HK-2 (cell line): Measurements from ENCODE around the gene MACROH2A2.

Experiments used
- DNase-seq: peaks from one replicate; pipeline ENCODE4 v3.0.0-alpha.2; 2018; ENCODE audit not compliant: unreplicated experiment

The MACROH2A2 gene

DNA sequence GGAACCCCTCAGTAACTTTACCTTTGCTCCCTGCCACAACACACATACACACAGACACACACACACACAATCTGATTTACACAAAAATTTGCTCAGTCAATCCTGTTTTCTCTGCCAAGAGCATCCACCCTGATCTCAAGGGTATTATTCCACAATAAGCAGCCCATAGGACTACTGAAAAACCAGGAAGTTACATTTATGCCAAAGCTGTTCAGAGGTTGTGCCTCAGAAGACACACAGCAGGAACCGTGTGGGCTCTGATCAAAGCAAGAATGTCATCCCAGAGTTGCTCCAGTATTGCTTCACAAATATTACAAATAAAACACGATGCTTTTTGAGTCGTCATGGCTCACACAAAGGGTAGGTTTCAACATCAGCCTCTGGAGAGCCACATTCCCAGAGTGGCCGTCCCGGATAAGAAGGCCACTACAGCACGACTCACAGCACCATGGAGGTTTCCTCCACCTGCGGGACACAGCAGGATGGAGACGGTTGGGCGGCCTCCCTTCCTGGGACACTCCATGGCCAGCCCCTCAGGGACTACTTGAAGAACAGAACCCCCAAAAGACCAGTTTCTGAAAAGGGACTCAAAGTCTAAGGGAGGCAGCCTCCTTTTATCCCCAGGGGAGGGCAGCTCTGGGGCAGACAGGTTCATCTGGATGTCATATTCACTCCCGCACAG is 78.4 kb downstream of the MACROH2A2 start:
- DNase-seq = peak; percentile 35

DNA sequence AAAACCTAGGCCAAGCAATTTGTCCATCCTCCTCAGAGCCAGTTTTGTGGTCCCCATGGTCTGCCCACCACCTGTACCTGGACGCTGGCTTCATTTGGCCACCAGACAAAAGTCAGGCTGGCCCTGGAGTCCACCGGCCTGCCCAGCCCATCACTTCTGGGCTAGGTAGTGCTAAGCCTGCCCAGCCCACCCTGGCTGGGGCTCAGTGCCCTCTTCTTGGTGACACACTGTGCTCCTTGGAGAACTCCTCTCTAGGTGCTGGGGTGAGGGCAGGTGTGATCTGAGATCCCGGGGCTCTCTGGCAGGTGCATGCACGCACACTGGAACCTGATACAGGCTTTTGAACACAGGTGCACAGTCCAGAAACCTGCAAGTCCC is 78.9 kb downstream of the MACROH2A2 start:
- DNase-seq = no peak

DNA sequence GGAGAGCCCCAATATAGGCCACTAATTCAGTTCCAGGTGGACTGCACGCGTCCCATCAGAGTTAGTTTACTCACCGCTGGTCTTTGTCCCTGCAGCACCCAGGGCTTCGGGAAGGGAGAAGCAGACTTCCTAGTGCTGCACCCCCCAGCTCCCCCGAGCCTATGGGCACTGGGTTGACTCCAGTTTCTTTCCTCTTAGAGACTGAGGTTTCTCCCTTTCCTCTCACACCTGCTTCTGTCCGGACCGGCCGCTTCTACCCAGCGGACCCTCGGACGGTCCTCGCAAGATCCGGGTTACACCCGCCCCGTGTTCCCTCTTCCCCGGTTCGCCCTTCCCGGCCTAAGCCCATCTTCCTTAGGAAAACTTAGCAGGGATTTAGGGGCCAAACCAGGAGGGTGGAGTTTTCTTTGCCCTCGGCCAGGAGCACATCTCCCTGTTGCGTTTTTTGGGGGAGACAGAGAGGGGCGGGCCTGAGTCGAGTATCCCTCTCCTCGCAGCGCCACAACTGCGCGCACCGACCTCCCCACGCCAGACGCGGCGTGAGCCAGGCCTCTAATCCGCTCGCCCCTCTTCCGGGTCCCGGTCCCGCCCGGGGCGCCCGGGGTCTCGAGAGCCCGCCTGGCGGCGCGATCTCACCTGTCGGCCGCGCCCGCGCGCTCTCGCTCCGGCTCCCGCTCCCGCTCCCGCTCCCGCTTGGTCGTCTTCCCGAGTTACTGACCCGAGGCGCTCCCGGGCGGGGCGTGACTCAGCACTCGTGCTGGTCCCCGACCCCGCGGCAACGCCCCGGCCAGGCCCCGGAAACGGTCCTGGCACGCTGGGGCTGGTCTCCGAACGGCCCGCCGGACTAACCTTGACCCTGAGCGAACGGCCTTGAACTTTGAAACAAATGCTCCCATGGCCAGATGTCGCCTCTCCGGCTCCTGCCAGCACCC is 79.7 kb downstream of the MACROH2A2 start, which contains the start of gene AIFM2:
Gene AIFM2, minus strand, starts transcription at position 728 of the 932 bp plus-strand sequence. CDS start 8,741 bp downstream, outside the sequence.
- DNase-seq = peak; percentile 84

DNA sequence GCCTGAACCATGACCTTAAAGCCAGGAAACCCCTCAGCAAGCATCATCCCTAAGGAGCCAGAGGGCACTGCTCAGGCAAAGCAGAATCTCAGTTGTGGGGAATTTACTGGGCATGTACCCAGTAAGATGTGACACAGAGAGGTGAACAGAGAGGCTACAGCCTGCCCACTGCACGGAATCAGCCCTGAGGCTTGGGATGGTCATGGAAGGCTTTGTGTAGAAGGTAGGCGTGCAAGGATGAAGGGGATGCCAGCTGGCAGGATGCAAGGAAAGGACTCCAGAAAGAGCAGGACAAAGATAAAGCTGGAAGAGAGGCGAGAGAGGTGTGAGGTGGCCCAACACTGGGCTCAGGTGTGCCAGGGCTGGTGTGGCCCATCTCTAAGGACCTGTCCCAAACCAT is 82.4 kb downstream of the MACROH2A2 start:
- no peak for DNase-seq

DNA sequence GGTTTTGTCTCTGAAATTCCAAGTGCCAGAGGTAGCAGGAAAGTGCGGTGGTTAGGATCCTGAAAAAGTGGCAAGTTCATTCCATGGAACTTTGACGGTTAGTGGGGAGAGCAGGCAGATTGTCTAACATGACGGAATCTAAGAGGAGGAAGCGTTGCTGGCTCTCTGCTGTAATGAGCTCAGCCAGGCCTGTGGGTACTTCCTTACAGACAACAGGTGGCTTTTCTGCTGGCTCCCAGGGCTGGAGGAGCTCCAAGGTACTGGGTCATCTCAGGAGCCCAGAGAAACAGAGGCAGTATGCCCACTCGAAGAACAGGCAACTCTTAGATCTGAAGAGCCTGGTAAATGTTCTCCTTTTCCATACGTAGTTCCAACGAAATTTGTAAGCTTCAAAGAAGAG is 83.0 kb downstream of the MACROH2A2 start:
- DNase-seq = no peak

DNA sequence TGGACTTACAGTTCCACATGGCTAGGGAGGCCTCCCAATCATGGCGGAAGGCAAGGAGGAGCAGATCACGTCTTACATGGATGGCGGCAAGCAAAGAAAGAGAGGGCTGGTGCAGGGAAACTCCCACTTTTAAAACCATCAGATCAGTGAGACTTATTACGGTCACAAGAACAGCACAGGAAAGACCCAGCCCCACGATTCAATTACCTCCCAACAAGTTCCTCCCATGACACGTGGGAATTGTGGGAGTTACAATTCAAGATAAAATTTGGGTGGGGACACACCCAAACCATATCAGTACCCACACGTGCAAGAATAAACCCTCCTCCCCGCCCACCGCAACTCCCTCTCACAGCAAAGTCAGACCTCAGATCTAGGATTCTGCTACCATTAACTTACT is 84.5 kb downstream of the MACROH2A2 start:
- no peak for DNase-seq

DNA sequence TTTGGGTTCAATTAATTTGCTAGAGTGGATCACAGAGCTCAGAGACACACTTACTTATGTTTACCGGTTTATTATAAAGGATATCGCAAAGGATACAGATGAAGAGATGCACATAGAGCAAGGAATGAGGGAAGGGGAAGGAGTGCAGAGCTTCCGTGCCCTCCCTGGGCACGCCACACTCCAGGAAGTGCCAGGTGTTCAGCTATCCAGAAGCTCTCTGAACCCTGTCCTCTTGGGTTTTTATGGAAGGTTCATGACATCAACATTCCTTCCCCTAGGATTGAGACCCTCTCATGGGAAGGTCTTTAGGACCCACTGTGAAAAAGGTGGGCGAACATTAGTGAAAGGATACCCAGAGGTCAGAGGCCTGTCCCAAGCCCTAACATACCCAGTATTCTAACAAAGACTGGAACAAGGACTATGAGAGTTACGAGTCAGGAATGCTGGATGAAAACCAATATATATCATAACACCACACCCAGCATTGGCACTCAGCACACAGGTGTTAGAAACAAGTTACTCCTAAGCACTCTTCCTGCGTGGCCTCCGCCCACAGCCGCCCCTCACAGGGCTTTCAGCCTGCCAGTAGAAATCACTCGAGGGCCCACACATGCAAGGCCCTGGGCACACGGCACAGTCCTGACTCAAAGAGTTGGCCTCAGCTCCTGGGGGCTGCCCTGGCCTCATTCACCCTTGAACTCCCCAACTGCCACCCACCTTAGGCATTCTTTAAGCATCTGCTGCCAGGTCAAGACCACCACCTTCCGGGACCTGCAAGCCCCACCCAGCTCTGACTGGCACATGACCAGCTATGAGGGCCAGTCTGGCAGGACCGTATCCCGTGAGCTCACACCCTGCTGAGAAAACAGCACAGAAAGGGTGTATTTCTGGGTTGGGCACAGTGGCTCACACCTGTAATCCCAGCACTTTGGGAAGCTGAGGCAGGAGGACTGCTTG is 85.6 kb downstream of the MACROH2A2 start:
- no peak for DNase-seq

DNA sequence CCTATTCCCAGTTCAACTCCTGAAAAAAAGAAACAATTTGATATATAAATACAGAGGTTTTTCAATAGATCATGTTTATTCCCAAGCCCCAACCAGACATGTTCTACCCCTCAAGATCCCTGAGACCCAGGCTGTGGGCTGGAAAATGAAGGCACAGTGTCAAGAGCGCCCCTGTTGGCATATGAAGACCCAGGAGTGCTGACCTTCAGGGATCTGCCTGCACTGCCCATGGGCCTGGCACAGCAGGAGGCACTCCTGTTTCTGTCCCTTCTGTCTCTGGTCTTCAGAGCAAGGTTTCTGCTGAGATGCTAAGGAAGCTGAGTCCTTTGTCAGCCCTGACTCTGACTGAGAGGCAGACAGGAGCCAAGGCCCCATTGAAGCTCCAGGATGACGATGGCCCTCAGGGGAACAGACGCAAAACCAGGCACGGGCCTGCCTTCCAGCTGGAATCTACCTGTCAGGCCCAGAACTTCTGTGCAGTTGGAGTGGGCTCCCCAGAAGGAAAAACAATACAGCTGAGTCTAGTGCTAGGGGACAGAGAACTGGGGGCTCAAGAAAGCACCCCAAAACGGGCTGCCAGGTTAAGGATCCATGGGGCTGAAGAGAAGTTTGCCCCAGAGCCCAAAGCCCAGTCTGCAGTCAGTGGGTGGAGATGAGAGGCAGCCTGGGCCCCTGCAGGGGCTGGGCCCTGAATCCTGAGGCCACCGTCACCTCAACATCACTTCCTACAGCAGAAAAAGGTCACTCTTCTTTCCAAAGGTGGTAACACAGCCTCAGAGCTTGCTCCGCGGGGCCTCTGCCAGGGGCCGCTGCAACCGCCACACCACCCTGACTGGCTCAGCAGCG is 86.7 kb downstream of the MACROH2A2 start:
- DNase-seq = no peak

DNA sequence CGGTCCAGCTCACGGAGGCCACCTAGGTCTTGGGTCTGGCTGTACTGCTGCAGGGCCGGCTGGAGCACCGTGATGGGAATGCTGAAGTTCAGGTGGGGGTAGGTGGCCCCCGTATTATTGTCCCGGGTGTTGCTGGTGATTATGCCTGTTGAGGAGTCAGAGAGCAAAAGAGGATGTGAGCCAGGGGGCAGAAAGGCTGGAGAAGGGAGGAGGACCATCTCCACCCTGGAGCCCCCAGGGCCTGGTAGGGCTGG is 87.3 kb downstream of the MACROH2A2 start:
- no peak for DNase-seq

DNA sequence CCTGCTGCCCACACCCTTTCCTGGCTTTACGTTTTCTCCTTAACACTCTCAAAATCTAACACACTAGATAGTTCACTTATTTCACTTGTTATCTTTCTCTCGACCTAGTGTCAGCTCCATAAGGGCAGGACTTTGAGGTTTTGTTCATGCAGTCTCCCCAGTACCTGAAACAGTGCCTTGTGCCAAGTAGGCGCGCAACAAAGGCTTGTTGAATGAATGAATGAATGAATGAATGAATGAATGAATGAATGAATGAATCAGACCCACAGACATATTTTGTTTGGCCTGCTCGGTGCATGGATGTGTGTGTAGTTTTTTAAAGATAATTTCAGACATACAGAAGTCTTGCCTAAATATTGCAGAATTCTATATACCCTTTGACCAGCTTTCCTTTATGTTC is 87.7 kb downstream of the MACROH2A2 start:
- DNase-seq = no peak

DNA sequence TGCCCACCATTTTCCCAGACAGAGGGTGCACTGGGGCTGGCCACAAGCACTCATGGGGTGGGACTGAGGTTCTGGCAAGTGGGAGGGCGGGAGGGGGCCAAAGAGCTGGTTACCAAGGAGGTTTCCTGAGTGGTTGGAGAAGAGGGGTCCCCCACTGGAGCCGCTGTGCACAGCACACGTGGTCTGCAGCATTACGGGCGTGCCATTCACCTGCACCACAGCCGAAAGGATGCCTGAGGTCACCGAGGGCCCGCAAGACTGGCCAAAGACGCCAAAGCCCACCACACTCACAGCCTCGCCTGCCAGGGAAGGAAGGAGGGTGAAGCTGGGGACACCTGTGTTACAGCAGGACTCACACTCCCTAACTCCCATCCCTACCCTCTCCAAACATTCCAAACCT is 89.9 kb downstream of the MACROH2A2 start:
- DNase-seq = no peak

DNA sequence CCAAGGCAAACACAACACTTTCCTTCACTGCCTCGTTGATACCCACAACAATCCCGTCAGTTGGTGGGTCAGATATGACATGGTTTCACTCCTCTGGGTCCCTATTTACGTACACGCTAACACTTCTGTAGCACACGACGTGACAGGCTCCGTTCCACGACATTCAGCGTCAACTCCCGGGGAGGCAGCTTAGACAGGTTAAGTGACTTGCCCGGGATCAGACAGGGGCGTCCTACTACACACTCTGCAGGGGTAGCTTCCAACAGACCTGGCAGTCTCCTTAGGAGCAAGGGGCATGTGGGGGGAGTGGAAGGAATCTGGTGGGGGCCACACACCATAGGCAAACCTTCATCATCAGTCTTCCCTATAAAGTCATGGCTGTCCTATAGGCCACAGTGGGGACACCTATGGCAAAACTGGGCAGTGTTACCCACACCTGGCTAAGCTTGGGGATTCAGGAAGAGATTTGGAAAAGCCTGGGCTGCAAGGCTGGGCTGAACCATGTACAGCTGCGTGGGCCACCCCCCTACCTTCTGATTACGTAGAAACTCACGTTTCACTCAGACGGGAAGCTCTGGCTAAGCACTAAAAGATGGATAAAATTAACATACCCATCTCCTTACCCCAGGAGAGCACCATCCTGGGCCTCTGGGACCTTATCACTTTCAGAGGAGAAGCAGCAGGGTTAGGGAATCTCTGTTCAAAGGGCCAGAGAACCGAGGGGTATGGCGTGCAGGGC is 91.9 kb downstream of the MACROH2A2 start:
- DNase-seq = no peak

DNA sequence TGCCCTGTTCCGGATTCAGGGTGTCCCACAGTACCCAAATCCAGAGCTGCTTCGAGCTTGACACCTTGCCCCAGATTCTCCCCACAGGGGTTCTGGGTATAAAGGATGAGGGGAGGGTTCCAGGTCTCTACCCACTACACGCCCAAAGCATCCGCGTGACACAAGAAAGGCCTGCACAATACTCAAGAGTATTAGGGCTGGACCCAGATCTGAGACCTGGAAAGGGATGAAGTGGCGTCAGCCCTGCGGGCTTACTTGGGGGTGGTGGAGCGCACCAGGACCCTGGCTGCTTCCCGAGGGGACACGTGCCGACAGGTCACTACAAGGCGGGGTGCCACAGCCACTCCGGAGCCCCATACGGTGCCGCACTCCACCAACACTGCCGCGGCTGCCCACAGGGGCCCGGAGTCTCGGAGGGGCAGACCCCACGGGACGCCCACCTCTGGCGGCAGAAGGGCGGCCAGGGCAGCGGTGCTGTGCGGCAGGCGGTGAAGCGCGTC is 92.6 kb downstream of the MACROH2A2 start:
- DNase-seq = no peak

DNA sequence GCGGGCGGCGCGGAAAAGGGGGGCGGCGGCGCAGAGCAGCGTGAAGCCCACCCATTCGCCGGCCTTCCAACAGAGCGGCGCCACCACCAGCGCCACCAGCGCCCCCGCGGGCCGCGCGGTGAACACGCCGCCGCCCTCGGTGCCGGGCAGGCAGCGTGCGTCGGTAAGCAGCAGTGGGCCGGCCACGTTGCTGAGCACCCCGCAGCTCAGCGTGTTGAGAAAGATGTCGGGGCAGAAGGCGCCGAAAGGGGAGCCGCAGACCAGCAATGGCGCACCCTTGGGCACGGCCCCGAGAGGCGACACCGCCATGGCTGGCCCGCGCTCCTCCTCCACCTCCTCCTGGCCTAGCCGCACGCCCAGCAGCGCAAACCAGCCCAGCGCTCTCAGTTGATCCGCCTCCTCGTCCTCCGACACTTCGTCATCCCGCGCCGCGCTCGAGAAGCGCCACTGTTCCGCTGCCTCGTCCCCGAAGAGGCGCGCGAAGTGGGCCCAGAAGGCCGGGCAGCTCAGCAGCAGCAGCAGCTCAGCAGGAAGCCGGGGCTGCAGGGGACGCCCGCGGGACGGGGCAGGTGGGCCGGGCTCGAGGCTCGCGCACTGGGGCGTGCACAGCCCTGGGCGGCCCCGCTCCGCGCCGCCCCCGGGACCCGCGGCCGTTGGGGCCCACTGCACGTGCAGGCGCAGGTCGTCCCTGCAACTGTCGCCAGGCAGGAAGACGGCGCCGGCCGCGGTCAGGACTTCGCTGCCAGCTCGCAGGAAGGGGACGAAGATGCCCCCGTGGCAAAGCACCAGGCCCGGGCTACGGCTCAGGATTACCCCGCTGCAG is 93.2 kb downstream of the MACROH2A2 start:
- peak; percentile 82 for DNase-seq

DNA sequence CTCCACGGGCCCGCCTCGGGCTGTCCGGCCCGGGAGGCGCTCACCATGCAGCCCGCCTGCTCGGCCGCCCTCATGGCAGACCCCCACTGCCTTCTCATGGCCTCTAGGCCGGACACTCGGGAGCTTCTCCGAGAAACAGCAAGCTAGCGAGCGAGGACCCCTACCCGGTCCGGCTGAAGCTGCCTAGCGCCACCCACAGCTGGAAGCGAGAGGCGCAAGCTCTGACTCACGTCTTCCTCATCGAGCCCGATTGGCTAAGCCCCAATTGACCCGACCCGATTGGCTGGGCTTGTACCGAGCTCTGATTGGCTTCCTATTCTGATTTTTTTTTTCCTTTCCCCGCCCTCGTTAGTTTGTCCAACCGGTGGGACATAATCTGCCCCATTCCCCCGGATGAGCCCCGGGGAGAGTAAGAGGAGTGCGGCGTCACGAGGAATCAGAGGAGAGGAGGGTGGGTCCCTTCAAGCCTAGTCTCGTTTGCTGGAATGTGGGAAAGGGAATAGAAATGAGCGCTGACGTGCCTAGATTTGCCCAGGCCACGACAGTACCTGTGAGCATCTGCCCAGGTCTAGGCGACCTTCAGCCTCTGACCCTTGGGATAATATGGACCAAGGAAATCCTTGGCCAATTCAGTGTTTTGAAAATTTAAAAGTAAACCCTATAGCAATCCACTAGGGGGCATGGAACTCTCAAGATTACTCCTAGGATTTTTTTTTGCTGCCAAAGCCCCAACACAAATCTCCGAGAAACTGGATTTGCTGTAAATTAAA is 94.0 kb downstream of the MACROH2A2 start, which contains the start of gene TYSND1:
Gene TYSND1, minus strand, starts transcription at position 212 of the 770 bp plus-strand sequence. Its CDS starts 114 bp downstream, at position 98.
- peak; percentile 99 for DNase-seq

DNA sequence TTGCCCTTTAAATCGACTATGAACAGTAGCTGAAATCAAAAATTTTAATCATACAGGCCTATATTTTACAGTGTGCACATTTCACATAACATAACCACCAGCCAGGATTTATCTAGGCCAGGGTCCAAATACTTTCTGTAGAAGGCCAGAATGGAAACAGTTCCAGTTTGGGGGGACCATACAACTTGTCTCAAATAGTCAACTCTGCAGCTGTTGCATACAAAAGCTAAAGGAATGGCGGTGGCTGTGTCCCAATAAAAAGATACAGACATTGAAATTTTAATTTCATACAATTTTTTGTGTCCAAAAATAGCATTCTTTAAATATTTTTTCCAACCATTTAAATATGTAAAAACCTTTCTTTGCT is 94.6 kb downstream of the MACROH2A2 start:
- no peak for DNase-seq

DNA sequence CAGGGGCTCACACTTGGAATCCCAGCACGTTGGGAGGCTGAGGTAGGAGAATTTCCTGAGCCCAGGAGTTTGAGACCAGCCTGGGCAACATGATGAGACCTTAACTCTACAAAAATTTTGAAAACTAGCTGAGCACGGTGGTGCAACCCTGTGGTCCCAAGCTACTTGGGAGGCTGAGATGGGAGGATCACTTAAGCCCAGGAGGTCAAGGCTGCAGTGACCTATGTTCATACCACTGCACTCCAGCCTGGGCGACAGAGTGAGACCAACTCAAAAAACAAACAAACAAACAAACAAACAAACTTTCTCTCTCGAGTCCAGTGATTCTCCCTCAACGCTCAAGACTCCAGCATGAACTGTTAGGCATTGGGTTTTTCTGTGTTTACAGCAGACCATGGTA is 95.9 kb downstream of the MACROH2A2 start:
- DNase-seq = no peak

DNA sequence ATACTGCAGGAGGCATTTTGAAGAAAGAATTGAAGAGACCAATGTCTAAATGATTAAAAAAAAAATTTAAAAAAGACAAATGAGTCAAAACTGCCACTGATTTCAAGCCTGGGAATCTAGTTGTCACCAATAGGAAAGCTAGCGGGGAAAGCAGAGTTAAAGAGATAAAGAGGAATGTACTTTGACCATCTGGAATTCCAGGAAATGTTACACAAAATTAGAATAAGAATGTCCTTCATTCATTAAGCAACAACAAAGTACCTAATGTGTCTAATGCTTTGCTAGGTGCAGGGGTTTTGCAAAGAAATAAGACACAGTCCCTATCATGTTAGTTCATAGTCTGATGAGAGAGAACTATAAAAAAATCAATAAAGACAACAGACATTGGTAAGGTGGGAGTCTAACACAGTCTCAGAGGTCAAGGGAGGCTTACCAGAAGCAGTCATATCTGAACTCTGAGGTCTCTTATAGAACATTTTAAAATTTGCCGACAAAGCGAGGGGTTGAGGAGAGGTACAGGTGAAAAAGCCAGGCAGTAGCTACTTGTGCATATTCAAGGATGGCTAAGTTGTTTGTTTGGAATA is 102.7 kb downstream of the MACROH2A2 start:
- DNase-seq = no peak
